ENCODE data around the gene CCNQ.
"Not testable (repeated sequence)": the region's sequence is repeated elsewhere in the genome, so short reads cannot be mapped to it uniquely, and the experiment has no call there.

CCNQ gene

DNA sequence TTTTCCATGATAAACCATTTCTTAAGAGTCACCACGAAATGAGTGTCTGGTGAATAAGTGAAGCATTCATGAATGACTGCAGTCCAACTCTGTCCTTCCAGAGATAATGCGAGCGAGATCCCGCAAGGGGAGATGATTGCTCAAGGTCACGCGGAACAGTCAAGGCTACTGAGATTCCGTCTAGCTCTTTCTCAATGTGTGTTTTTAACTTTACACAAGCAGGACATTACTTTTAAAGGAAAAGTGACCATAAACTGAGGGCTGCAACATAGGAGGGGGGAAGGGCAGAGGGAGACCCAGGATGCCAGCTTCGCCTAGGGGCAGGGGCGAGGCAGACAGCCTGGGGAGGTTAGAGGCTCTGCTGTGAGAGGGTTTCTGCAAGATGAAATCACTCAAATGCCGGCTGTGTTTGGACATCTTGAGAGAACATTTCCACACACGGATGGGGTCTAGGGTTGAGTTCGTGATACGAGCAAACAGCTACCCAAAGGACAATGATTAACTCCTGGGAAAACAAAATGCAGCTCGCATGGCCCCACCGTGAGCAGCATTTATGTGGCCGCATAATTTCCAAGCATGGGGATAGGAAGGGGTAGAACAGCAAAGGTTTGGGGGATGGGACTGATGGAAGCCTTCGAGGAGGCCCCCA, 23.8 kb upstream of the CCNQ start:
- DNase-seq: no peak

GRCh38 chrX:153621949-153622598, 23.1 kb upstream of the CCNQ start:
- no peak for DNase-seq

DNA sequence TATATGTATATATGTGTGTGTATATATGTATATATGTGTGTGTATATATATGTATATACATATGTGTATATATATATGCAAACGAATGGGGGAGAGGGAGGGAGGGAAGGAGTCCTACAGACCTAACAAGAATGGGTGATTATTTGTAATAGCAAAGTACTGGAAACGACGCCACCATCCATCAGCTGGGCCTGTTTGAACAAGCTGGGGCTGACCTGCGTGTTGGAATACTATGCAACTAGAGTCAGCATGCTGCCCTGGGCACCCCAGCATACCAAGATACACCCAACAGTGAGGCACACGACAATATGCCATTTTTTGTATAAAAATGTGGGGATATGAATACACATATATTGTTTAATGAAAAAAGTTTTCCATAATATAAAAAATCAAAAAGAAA, 21.6 kb upstream of the CCNQ start:
- DNase-seq: no peak

GRCh38 chrX:153614818-153615217, 15.9 kb upstream of the CCNQ start:
- DNase-seq: no peak

GRCh38 chrX:153612413-153612812, 13.5 kb upstream of the CCNQ start:
- DNase-seq: no peak

GRCh38 chrX:153611298-153612095, 12.6 kb upstream of the CCNQ start:
- DNase-seq: no peak

DNA sequence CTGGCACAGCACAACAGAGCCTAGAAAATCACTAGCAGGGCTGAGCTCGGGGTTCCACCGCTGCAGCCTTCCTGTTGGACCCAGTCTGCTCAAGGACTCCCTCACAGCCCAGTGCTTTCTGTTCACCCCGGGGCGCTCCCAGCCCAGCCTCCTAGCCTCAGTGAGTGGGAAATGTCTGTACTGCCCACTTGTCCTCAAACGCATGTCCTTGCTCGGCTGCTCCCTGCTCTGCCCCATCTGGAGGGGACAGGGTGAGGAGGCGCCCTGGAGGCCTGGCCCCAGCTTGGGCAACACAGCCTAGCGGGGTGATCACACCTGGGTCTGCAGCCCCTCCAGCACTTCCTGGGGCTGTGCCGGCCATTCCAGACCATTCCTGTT, 11.9 kb upstream of the CCNQ start:
- no peak for DNase-seq

- DNase-seq: peak; percentile 74 to 87
These were observed 11.2 kb upstream of the CCNQ start for GRCh38 chrX:153609917-153610835.

DNA sequence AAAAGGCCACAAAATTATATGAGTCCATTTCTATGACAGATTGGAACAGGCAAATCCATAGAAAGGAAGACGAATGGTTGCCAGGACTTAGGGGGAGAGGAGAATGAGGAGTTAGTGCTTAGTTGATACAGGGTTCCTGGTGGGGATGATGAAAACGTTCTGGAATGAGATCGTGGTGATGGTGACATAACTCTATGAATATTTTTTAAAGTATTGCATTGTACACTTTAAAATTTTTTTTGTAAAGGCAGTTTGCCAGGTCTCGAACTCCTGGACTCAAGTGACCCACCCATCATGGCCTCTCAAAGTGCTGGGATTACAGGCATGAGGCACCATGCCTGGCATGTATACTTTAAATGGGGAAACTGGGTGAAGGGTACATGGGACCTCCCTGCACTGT, 9.9 kb upstream of the CCNQ start:
- DNase-seq: no peak

GRCh38 chrX:153608376-153608775, 9.4 kb upstream of the CCNQ start:
- DNase-seq: no peak

- no peak for DNase-seq
These were observed 7.6 kb upstream of the CCNQ start for GRCh38 chrX:153606503-153606902.

DNA sequence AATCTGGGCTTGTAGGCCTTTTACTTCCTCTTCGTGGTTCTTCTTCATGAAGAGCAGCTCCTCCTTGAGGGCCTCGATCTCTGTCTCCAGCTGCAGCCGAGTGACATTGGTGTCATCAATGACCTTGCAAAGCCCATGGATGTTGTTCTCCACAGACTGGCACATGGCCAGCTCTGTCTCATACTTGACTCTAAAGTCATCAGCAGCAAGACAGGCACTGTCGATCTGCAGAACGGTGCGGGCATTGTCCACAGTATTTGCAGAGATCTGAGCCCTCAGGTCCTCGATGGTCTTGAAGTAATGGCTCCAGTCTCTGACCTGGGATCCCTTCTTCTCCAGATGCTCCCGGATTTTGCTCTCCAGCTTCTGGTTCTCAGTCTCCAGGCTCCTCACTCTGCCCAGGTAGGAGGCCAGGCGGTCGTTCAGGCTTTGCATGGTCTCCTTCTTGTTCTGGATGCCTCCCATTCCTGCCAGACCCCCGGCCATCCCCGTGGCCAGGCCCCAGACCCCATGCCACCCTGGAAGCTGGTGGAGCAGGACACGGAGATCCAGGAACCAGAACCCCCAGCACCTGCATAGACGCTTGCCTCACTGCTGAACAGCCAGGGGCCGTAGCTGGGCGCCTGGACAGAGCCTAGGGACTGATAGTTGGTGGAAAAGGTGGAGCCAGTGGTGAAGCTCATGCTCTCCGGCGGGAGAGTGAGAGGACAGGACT, 5.9 kb upstream of the CCNQ start:
- not testable (repeated sequence) for DNase-seq

GRCh38 chrX:153603131-153603656, 4.3 kb upstream of the CCNQ start:
- no peak for DNase-seq

DNA sequence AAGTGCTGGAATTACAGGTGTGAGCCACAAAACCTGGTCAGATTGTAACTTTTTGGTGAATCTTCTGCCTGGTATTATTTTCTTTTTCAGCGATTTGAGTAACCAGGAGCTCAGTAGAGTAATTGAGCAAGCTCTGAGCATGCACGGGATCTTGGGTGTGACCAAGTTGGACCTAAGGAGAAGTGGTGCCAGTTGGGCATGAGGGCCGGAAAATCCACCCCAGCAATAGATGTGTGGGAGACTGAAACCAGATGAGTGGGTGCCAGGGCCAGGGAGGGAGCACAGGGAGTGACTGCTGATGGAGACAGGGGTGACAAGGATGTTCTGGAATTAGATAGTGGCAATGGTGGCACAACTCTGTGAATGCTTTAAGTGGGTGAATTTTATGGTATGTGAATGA, 3.7 kb upstream of the CCNQ start:
- no peak for DNase-seq

DNA sequence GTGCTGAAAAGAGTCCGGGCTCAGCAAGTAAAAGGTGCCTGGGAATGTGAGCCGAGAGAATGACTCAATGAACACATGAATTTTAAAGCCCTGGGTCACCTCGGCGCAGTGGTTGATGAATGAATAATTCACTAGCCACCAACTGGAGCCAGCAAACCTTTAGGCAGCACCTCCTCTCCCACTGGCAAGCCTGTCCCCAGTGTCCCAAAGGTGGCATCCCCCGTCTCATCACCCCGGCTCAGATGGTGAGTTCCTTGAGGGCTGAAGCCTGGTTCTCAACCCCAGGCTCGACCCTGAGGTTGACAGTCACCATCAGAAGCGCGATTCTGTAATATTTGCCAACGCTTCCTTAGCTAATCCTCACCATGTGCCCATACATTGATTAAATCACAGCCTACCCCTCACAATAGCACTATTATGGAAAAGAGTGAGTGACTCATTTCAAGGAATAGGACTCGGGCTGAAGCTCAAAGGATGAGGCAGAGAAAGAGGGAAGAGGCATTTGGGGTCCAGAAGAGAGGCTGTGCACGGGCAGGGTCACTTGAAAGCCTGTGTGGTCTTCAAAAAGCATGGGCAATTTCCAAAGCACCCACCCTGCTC, 2.7 kb upstream of the CCNQ start:
- no peak for DNase-seq

- DNase-seq: no peak
These were observed 2.0 kb upstream of the CCNQ start for GRCh38 chrX:153600921-153601320.

DNA sequence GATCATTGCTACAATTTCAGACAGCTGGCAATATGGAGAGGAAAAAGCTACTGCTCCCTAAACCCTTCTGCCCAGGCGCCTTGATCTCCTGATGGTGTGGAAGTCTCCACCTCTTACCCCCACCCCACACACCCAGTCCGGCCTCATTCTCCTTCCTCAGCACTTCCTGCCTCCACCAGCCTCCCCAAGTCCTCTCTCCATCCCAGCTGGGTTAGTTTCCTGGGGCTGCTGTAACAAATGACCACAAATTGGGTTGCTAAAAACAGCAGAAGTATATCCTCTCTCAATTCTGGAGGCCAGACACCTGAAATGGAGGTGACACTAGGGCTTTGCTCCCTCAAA, 1.1 kb upstream of the CCNQ start:
- DNase-seq: peak in 1 of 2 experiments; percentile 35

DNA sequence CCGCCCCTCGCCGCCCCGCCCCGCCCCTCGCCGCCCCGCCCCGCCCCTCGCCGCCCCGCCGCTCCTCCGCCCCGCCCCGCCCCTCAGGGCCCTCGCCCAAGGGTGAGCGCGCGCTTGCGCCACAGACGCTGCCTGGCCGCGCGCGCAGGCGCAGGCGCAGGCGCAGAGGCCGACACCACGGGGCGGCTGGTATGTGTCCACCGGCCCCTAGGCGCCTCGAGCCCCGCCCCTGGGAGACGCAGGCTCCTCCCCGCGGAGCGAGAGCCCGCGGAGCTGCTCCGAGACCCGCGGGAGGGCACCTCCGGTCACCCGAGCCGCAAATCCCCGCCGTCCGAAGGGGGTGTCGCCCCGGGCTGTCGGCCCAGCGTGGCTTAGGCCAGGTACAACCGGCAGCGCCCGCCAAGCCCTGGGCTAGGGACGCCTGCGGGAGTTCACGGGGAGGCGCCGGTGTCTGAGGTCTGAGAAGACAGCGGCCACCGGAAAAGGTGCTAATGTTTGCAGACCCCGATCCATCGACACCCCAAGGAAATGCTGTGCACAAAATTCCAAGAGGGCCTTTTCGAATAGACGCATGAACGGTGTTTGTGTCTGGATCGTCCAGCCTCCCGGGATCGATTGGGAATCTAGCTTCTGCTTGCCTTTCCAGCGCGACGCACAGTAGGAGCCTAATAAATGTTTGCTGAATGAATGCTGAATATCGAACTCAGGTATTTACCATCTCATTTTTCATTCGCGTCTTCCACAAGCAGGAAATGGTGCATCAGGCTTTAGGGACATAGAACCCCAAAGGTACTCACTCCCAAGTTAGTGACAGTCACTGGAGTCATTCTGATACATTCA, 473 bp upstream of the CCNQ start:
- peak; percentile 82 to 93 for DNase-seq

- DNase-seq: no peak
These were observed 1.8 kb downstream of the CCNQ start for GRCh38 chrX:153596981-153597750.

Measured in NCI-H524 (cell line).